HL-60 (cell line): Measurements from ENCODE around the gene RNF25.

Experiments used
- DNase-seq, 2 experiments: peaks; one replicate each; pipeline ENCODE4 v3.0.0-alpha.2; 2010 to 2020; ENCODE audit warnings: low read depth in 1 of 2, low spot score in 1 of 2
- H3K27ac ChIP-seq: fragments of 250-450 bp; sonication (Bioruptor Pico); replicated peaks from 2 replicates; pipeline ENCODE4 v1.5.1; 2020; ENCODE audit warnings: mild to moderate bottlenecking, moderate library complexity
- H3K27me3 ChIP-seq: fragments of 250-450 bp; sonication (Bioruptor Pico); 2 replicates; pipeline ENCODE4 v1.5.1; 2021; ENCODE audit warnings: mild to moderate bottlenecking, moderate library complexity; ENCODE audit not compliant: insufficient read depth, poor library complexity, severe bottlenecking
- H3K4me3 ChIP-seq: replicated peaks from 2 replicates; pipeline ENCODE4 v1.5.1; 2011; ENCODE audit warnings: mild to moderate bottlenecking, control low read depth, low read length; ENCODE audit not compliant: insufficient read depth
- GABPA ChIP-seq: IDR thresholded peaks from 2 replicates; pipeline ENCODE4 v1.6.1; 2012; ENCODE audit warnings: low read depth
- POLR2AphosphoS5 ChIP-seq: IDR thresholded peaks from 2 replicates; pipeline ENCODE4 v1.6.1; 2012; ENCODE audit warnings: low read depth
- SPI1 ChIP-seq: IDR thresholded peaks from 2 replicates; pipeline ENCODE4 v1.6.1; 2012; ENCODE audit warnings: low read depth, mild to moderate bottlenecking, borderline replicate concordance
- TF ChIP-seq, protein P1 (sequence below): IDR thresholded peaks from one replicate; pipeline ENCODE4 v1.5.1; 2011; ENCODE audit warnings: low read length, control low read depth, inconsistent platforms; ENCODE audit not compliant: insufficient read depth
- TF ChIP-seq, protein P2 (sequence below): IDR thresholded peaks from 2 replicates; pipeline ENCODE4 v1.6.1; 2012; ENCODE audit warnings: low read depth; ENCODE audit not compliant: insufficient replicate concordance

RNF25 gene

DNA sequence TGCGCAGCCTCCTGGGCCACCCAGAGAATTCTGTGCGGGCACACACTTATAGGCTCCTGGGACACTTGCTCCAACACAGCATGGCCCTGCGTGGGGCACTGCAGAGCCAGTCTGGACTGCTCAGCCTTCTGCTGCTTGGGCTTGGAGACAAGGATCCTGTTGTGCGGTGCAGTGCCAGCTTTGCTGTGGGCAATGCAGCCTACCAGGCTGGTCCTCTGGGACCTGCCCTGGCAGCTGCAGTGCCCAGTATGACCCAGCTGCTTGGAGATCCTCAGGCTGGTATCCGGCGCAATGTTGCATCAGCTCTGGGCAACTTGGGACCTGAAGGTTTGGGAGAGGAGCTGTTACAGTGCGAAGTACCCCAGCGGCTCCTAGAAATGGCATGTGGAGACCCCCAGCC is 27.1 kb upstream of the RNF25 start:
- H3K27me3 ChIP-seq: no peaks in the 10 kb centered on the region
- no peak for DNase-seq
- no peak overlapping the region for H3K4me3 ChIP-seq
- TF ChIP-seq SPI1: no peak
- no peak for TF ChIP-seq GABPA
- TF ChIP-seq, protein P1, sequence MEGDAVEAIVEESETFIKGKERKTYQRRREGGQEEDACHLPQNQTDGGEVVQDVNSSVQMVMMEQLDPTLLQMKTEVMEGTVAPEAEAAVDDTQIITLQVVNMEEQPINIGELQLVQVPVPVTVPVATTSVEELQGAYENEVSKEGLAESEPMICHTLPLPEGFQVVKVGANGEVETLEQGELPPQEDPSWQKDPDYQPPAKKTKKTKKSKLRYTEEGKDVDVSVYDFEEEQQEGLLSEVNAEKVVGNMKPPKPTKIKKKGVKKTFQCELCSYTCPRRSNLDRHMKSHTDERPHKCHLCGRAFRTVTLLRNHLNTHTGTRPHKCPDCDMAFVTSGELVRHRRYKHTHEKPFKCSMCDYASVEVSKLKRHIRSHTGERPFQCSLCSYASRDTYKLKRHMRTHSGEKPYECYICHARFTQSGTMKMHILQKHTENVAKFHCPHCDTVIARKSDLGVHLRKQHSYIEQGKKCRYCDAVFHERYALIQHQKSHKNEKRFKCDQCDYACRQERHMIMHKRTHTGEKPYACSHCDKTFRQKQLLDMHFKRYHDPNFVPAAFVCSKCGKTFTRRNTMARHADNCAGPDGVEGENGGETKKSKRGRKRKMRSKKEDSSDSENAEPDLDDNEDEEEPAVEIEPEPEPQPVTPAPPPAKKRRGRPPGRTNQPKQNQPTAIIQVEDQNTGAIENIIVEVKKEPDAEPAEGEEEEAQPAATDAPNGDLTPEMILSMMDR: no peak
- TF ChIP-seq, protein P2, sequence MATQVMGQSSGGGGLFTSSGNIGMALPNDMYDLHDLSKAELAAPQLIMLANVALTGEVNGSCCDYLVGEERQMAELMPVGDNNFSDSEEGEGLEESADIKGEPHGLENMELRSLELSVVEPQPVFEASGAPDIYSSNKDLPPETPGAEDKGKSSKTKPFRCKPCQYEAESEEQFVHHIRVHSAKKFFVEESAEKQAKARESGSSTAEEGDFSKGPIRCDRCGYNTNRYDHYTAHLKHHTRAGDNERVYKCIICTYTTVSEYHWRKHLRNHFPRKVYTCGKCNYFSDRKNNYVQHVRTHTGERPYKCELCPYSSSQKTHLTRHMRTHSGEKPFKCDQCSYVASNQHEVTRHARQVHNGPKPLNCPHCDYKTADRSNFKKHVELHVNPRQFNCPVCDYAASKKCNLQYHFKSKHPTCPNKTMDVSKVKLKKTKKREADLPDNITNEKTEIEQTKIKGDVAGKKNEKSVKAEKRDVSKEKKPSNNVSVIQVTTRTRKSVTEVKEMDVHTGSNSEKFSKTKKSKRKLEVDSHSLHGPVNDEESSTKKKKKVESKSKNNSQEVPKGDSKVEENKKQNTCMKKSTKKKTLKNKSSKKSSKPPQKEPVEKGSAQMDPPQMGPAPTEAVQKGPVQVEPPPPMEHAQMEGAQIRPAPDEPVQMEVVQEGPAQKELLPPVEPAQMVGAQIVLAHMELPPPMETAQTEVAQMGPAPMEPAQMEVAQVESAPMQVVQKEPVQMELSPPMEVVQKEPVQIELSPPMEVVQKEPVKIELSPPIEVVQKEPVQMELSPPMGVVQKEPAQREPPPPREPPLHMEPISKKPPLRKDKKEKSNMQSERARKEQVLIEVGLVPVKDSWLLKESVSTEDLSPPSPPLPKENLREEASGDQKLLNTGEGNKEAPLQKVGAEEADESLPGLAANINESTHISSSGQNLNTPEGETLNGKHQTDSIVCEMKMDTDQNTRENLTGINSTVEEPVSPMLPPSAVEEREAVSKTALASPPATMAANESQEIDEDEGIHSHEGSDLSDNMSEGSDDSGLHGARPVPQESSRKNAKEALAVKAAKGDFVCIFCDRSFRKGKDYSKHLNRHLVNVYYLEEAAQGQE: no peak
- TF ChIP-seq POLR2AphosphoS5: no peak
- no peak overlapping the region for H3K27ac ChIP-seq

GRCh38 chr2:218694405-218695145 is 22.8 kb upstream of the RNF25 start:
- H3K27ac ChIP-seq: no peak overlapping the region
- TF ChIP-seq, protein P1: no peak
- TF ChIP-seq SPI1: no peak
- no peak for TF ChIP-seq GABPA
- no peak for TF ChIP-seq POLR2AphosphoS5
- TF ChIP-seq, protein P2: no peak
- H3K27me3 ChIP-seq: no peaks in the 10 kb centered on the region
- H3K4me3 ChIP-seq: no peak overlapping the region
- no peak for DNase-seq

DNA sequence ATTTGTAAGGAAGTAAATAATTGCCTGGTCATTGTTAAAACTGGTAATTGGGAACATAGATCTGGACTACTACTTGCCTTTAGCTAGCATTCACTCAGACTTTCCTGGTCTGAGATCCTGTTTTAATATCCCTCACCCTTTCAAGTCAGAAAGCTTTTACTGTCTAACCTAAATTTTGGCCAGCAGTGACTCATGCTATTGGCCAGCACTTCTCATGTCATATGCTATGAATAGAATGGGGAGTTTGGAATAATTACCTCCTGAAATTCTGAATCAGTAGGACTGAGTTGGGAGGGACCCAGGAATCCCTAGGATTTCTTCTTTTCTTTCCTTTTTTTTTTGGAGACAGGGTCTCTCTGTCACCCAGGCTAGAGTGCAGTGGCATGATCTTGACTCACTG is 19.4 kb upstream of the RNF25 start:
- no peak for DNase-seq
- H3K4me3 ChIP-seq: no peak overlapping the region
- H3K27me3 ChIP-seq: no peaks in the 10 kb centered on the region
- no peak for TF ChIP-seq GABPA
- TF ChIP-seq, protein P2: no peak
- no peak for TF ChIP-seq POLR2AphosphoS5
- no peak for TF ChIP-seq SPI1
- TF ChIP-seq, protein P1: no peak
- no peak overlapping the region for H3K27ac ChIP-seq
